Fibroblast of lung (primary cell): ENCODE measurements around the gene CBX6. TPM values are rescaled to one million over a fixed set of nuclear protein-coding genes. Genes with fewer than 3 reads are reported as not detected.
A peak's percentile ranks its signal among the peaks of the same experiment; 100 is the strongest.

Experiments
- DNase-seq, 2 donors: peaks; one replicate each; pipeline versions ENCODE4 v3.0.0 to v3.0.0-alpha.2; 2010; ENCODE audit warnings: low read depth in 2 of 2
- H2AFZ ChIP-seq: 2 replicates; pipeline ENCODE4 v1.5.1; 2012; ENCODE audit warnings: low read length, control low read depth, inconsistent platforms
- H3K27ac ChIP-seq: 2 replicates; pipeline ENCODE4 v1.5.1; 2011; ENCODE audit warnings: low read length, control low read depth; ENCODE audit not compliant: insufficient read depth
- H3K27me3 ChIP-seq: 2 replicates; pipeline ENCODE4 v1.5.1; 2011; ENCODE audit warnings: mild to moderate bottlenecking, low read length; ENCODE audit not compliant: control insufficient read depth, insufficient read depth
- H3K36me3 ChIP-seq: 2 replicates; pipeline ENCODE4 v1.5.1; 2011; ENCODE audit warnings: low read length; ENCODE audit not compliant: control insufficient read depth, insufficient read depth
- H3K4me1 ChIP-seq: 2 replicates; pipeline ENCODE4 v1.5.1; 2011; ENCODE audit warnings: low read length; ENCODE audit not compliant: control insufficient read depth, insufficient read depth; ENCODE audit errors: extremely low read depth
- H3K4me2 ChIP-seq: 2 replicates; pipeline ENCODE4 v1.5.1; 2011; ENCODE audit warnings: low read length, control low read depth; ENCODE audit not compliant: insufficient read depth; ENCODE audit errors: extremely low read depth
- H3K4me3 ChIP-seq, 4 experiments: fragments of 200-600 bp in 1 of 4; sonication (generic) in 1 of 4; replicated peaks in 1 of 4; 2 replicates each; pipeline ENCODE4 v1.5.1; 2011 to 2016; ENCODE audit warnings: low read length in 4 of 4, low read depth in 3 of 4, mild to moderate bottlenecking in 3 of 4, control low read depth in 2 of 4, inconsistent platforms in 1 of 4, mixed read lengths in 1 of 4; ENCODE audit not compliant: insufficient read depth in 1 of 4; ENCODE audit errors: control extremely low read depth in 1 of 4
- H3K79me2 ChIP-seq: 2 replicates; pipeline ENCODE4 v1.5.1; 2012; ENCODE audit warnings: mild to moderate bottlenecking, low read length, inconsistent platforms; ENCODE audit not compliant: control insufficient read depth, insufficient read depth
- H3K9ac ChIP-seq: 2 replicates; pipeline ENCODE4 v1.5.1; 2011; ENCODE audit warnings: mild to moderate bottlenecking, low read length, control low read depth; ENCODE audit not compliant: insufficient read depth
- H3K9me3 ChIP-seq: 2 replicates; pipeline ENCODE4 v1.5.1; 2012; ENCODE audit warnings: low read depth, low read length; ENCODE audit not compliant: control insufficient read depth, insufficient read depth
- H4K20me1 ChIP-seq: 2 replicates; pipeline ENCODE4 v1.5.1; 2011; ENCODE audit warnings: low read length; ENCODE audit not compliant: control insufficient read depth, insufficient read depth; ENCODE audit errors: extremely low read depth
- EZH2 ChIP-seq: IDR thresholded peaks from 2 replicates; pipeline ENCODE4 v1.5.1; 2012; ENCODE audit warnings: low read length, control low read depth, mild to moderate bottlenecking; ENCODE audit errors: missing control alignments
- polyA plus RNA-seq, 2 donors: library from polyadenylated mRNA; depleted of rRNA in 1 of 2; stranded (reverse) in 1 of 2; unstranded in 1 of 2; fragments of >200 nt; gene quantifications; 2 replicates each; pipeline ENCODE4 v1.2.1, GENCODE V29; 2011 to 2012; ENCODE audit warnings: missing spikeins in 1 of 2
- total RNA-seq: library from RNA; depleted of rRNA; stranded (reverse); fragments of >200 nt; gene quantifications from 2 replicates; pipeline ENCODE4 v1.2.1, GENCODE V29; 2014
- TF ChIP-seq, protein P1 (sequence below), 2 donors: IDR thresholded peaks in 1 of 2; conservative IDR thresholded peaks in 1 of 2; 1 replicate in 1 of 2; 2 replicates in 1 of 2; pipeline ENCODE4 v1.5.1; 2011 to 2012; ENCODE audit warnings: low read length in 2 of 2, control low read depth in 1 of 2, inconsistent platforms in 1 of 2, low read depth in 1 of 2, mild to moderate bottlenecking in 1 of 2

CBX6 gene
- total and polyA plus RNA-seq, 2 donors (not counting 1 experiment from before 2014, with no cell fraction given) = 20.3 to 53.8 TPM

DNA sequence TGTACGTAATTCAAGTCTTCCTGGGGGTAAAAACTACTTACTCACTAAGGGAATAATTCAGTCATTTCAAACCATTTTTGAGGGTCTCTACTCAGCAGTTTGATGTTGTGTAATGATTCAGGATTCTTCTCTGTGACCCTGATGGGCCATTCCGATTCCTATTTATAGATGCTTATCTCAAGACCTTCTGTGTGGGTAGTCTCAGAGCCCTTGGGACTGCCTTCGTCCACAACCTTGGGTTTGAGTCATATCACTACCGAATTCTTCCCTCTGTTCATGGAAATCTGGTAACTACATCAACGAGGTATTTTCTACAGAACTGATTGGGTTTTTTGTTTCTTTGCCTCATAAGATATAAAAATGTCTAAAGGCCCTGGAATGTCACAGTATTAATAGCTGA, 14.3 kb upstream of the CBX6 start:
- H3K27me3 ChIP-seq = peaks cover 5% of the 10 kb centered on the region
- no peaks in the 10 kb centered on the region for H3K79me2 ChIP-seq
- no peak overlapping the region for H3K4me3 ChIP-seq
- peaks cover 12% of the 10 kb centered on the region for H3K4me1 ChIP-seq
- no peak overlapping the region for H3K27ac ChIP-seq
- H3K4me2 ChIP-seq = no peak overlapping the region
- H3K9me3 ChIP-seq = no peaks in the 10 kb centered on the region
- H2AFZ ChIP-seq = no peak overlapping the region
- no peak for TF ChIP-seq EZH2
- TF ChIP-seq, protein P1, sequence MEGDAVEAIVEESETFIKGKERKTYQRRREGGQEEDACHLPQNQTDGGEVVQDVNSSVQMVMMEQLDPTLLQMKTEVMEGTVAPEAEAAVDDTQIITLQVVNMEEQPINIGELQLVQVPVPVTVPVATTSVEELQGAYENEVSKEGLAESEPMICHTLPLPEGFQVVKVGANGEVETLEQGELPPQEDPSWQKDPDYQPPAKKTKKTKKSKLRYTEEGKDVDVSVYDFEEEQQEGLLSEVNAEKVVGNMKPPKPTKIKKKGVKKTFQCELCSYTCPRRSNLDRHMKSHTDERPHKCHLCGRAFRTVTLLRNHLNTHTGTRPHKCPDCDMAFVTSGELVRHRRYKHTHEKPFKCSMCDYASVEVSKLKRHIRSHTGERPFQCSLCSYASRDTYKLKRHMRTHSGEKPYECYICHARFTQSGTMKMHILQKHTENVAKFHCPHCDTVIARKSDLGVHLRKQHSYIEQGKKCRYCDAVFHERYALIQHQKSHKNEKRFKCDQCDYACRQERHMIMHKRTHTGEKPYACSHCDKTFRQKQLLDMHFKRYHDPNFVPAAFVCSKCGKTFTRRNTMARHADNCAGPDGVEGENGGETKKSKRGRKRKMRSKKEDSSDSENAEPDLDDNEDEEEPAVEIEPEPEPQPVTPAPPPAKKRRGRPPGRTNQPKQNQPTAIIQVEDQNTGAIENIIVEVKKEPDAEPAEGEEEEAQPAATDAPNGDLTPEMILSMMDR (conservative IDR thresholded peaks at IDR 0.05 in 1 of 2, IDR thresholded peaks at IDR 0.05 in 1 of 2; ENCODE audit: low read depth in 1 of 2, low read length in 2 of 2) = no peak
- no peak overlapping the region for H3K9ac ChIP-seq
- DNase-seq = no peak
- no peaks in the 10 kb centered on the region for H3K36me3 ChIP-seq
- H4K20me1 ChIP-seq = no peaks in the 10 kb centered on the region

DNA sequence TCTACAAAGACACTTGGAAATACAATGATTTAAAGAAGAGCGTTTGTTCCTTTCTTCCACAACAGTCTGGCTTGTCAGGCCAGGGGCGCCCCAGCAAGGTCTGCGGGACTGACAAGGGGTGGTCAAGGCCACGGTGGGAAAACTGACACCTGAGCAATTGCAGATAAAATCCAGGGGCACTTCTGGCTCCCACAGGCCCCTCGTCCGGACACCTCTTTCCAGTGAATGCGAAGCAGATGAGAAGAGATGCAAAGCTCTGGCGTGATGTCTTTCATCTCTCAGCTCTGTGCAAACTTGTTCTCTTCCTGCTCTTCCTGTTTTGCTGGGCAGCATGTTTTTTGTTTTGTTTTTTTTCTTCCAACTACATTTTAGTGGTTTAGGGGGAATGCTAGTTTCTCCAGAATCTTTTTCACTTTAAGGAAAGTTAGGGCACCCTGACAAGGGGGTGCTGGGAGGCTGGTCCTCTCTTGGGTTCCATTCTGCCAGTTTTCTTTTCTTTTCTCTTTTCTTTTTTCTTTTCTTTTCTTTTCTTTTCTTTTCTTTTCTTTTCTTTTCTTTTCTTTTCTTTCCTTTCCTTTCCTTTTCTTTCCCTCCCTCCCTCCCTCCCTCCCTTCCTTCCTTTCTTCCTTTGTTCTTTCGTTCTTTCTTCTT, 11.1 kb upstream of the CBX6 start:
- TF ChIP-seq, protein P1 (conservative IDR thresholded peaks at IDR 0.05 in 1 of 2, IDR thresholded peaks at IDR 0.05 in 1 of 2; ENCODE audit: low read depth in 1 of 2, low read length in 2 of 2) = no peak
- TF ChIP-seq EZH2 = no peak
- H3K4me3 ChIP-seq = no peak overlapping the region
- no peaks in the 10 kb centered on the region for H4K20me1 ChIP-seq
- no peaks in the 10 kb centered on the region for H3K36me3 ChIP-seq
- no peak overlapping the region for H3K27ac ChIP-seq
- no peak overlapping the region for H2AFZ ChIP-seq
- no peaks in the 10 kb centered on the region for H3K79me2 ChIP-seq
- H3K4me1 ChIP-seq = peaks cover 12% of the 10 kb centered on the region
- H3K9me3 ChIP-seq = no peaks in the 10 kb centered on the region
- no peaks in the 10 kb centered on the region for H3K27me3 ChIP-seq
- H3K4me2 ChIP-seq = peak overlapping the region; percentile 44
- no peak for DNase-seq
- H3K9ac ChIP-seq = no peak overlapping the region

- H3K4me1 ChIP-seq = peaks cover 12% of the 10 kb centered on the region
- H3K27ac ChIP-seq = no peak overlapping the region
- H3K9me3 ChIP-seq = no peaks in the 10 kb centered on the region
- TF ChIP-seq, protein P1 (conservative IDR thresholded peaks at IDR 0.05 in 1 of 2, IDR thresholded peaks at IDR 0.05 in 1 of 2; ENCODE audit: low read depth in 1 of 2, low read length in 2 of 2) = no peak
- TF ChIP-seq EZH2 = no peak
- no peaks in the 10 kb centered on the region for H3K36me3 ChIP-seq
- no peaks in the 10 kb centered on the region for H4K20me1 ChIP-seq
- no peak overlapping the region for H3K9ac ChIP-seq
- no peaks in the 10 kb centered on the region for H3K79me2 ChIP-seq
- H3K27me3 ChIP-seq = no peaks in the 10 kb centered on the region
- peak overlapping the region; percentile 14 for H2AFZ ChIP-seq
- DNase-seq = peak in 1 of 2 donors; percentile 74
- H3K4me3 ChIP-seq = peak overlapping the region in 2 of 4 experiments; percentile 22 to 23
- peak overlapping the region; percentile 46 for H3K4me2 ChIP-seq
Measured at GRCh38 chr22:38881997-38882879, 10.2 kb upstream of the CBX6 start.
